A172 (cell line): Measurements from ENCODE around the gene TRIM33. TPM values are rescaled to one million over a fixed set of nuclear protein-coding genes. Genes with fewer than 3 reads are reported as not detected.

Experiments
- DNase-seq: peaks from one replicate; pipeline ENCODE4 v3.0.0-alpha.2; 2015; ENCODE audit warnings: low spot score
- total RNA-seq: library from RNA; depleted of rRNA; stranded (reverse); fragments of >200 nt; shearing (Covaris generic); gene quantifications from 2 replicates; pipeline ENCODE4 v1.2.3, GENCODE V29; 2014; rRNA removed

TRIM33 gene
- total RNA-seq, result 22.9 and 24.1 TPM in 2 replicates

DNA sequence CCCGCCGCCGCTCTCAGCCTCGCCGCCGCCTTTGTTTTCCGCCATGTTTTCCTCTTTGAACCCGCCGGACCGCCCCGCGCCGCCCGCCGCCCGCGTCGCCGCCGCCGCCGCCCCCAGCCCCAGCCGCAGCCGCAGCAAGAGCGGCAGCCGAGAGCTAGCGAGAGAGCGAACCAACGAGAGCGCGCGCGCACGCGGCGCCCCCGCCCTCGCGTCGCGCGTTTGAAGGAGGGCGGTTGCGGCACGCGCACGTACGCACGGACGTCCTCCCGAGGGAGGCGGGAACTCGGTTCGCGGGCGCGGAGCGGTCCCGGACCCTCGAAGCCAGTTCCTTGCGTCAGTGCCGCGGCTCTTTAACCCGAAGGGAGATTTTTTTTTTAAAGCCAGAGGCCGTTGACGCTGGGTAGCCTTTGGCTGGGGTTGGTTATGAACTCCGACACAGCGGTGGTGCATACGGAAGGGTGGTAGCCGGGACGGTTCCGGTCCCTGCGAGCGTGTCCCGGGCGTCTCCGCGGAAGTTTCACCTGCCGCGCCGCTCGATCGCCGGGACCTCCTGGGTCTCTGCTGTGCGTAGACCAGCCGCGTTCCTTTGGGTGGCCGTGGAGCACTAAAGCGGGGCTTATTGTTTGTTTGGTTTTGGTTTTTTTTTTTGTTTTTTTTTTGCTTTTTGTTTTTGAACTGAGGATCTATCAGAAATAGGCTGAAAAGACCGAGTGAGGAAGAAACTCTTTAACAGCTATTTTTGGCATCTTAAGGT is at the start of gene TRIM33:
TSS of gene TRIM33 (minus strand) at position 172 of the 754 bp plus-strand sequence. CDS start at position 45, 127 bp downstream.
- DNase-seq, result peak; percentile 68

DNA sequence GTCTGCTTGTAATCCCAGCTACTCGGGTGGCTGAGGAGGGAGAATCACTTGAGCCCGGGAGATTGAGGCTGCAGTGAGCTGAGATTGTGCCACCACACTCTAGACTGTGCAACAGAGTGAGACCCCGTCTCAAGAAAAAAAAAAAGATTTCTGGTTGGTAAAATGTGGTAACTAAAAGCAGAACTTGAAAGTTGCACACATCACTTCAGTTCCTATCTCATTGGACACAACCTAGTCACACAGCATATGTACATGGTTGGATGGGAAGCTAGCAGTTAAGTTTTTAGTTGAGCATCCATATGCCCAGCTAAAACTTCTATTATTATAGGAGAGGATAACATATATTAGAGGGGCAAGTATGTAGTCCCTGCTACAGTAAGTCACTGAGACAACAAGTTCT is 48.4 kb upstream of the TRIM33 start:
- no peak for DNase-seq

DNA sequence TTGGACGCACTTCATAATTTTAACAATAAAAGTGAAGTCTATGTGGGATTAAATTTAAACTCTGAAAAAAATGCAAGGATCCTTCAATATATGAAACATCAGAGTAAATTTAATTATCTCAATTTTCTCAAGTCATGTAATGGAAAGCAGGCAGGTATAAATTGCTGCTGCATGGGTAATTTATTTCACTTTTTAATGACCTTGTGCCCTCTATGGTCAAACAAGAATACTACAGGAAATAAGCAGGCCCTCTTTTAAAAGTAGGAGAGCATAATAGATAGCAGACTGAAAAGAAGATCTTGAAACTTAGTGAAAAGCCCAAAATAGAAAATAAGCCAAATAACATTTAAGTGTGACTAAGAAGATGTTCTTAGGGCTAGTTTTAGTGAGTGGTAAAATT is 47.5 kb upstream of the TRIM33 start:
- no peak for DNase-seq

DNA sequence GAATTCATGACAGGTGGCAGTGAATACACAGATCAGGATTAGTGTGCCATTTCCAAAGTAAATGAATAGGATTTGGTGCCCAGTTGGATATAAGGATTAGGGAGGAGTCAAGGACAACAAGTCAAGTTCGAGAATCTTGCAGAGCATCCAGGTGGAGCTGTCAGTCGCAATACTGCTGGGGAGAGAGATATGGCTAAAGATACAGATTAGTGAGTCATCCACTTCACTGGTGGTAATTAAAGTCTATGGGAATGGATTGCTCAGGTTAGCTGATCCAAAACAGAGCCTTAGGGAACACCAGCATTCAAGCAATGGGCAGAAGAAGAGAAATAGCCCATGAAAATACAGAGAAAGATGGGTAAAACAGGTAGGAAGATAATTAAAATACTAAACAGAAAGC is 43.6 kb upstream of the TRIM33 start:
- no peak for DNase-seq

DNA sequence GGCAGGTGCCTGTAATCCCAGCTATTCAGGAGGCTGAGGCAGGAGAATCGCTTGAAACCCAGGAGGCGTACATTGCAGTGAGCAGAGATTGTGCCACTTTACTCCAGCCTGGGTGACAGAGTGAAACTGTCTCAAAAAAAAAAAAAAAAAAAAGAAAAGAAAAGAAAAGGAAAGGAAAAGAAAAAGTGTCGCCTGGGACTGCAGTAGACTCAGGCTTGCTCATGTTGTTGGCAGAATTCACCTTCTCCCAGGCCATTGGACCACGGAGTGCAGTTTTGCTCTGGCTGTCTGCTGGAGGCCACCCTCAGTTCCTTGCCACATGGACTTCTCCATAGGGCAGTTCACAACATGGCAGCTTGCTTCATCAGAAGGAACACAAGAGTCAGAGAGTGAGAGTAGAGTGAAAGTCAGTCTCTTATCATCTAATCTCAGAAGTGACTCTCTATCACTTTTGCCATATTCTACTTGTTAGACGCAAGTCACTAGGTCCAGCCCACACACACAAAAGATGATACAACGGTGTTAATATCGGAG is 41.2 kb upstream of the TRIM33 start:
- no peak for DNase-seq

DNA sequence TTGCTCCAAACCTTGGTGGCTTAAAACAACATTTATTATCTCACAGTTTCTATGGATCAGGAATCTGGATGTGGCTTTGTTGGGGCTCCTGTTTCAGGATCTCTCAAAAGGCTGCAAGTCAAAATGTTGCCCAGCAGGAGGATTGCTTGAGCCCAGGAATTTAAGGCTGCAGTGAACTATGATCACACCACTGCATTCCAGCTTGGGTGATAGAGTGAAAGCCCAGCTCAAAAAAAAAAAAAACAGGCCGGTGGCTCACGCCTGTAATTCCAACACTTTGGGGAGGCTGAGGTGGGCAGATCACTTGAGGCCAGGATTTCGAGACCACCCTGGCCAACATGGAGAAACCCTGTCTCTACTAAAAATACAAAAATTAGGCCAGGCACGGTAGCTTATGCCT is 40.4 kb upstream of the TRIM33 start:
- no peak for DNase-seq

DNA sequence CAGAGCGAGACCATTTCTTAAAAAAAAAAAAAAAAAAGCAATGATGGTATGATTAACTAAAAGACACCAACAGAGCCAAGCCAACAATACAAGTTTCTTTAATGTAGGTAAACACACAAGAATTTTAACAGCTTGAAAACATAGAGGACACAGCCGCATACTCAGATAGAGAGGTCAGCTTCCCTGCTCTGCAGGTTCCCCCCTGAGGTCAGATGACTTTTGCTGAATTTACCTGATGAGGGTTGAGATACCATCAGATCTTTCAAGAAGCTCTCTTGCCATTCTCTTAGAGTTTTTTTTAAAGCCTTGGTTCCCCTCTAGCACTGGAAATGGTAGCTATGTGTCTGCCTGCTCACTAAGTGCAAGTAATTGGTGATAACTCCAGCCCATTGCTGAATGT is 39.3 kb upstream of the TRIM33 start:
- no peak for DNase-seq

DNA sequence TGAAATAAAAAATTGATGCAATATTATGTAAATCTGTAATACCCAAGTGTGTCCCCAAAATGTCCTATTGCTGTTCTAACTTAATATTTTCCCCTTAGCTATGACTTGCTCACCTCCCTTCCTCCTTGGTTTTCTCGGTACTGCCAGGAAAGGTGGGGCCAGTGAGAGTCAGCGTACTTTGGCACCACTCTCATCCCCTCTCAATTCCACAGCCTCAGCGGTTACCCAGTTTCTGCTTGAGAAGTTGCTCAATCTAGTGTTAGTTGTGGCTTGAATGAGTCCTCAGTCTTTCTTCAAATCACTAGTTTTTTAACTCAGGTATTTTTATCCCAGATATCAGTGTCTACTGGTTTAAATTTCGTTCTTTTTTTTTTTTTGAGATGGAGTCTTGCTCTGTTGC is 38.1 kb upstream of the TRIM33 start:
- no peak for DNase-seq

DNA sequence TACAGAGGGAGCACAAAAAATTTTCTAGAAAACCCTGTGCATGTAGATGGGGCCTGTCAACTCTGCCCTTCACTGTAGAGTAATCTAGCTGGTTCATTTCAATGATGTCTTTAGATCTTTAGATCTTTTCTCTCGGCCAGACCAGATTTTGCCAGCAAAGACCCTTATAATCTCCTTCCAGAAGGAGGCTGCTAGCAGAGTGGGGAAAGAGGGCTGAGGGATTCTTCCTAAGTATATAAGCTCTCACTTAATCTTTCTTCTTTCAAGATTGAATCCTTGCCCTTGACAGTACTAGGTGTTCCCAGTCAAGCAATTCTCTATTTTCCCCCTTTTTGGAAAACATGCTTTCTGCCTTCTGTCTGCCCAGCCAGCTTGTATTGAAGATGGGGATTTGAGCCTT is 36.1 kb upstream of the TRIM33 start:
- no peak for DNase-seq

DNA sequence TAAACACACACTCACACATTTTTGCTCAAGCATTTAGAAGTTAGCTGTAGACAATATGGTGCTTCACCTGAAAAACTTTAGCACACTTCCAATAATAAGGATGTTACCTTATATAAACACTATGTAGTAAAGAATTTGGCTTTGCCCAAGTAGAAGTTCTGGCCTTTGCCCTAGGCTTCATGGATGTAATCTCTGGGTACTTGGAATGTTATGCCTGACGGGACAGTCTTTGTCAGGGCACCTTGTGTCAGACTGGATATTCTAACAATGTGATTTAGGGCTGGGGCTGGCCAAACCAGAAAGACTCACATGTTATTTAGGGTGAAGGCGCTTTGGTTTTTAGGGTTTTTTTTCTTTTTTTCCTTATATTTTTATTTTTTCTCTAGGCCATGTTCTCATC is 34.8 kb upstream of the TRIM33 start:
- no peak for DNase-seq

DNA sequence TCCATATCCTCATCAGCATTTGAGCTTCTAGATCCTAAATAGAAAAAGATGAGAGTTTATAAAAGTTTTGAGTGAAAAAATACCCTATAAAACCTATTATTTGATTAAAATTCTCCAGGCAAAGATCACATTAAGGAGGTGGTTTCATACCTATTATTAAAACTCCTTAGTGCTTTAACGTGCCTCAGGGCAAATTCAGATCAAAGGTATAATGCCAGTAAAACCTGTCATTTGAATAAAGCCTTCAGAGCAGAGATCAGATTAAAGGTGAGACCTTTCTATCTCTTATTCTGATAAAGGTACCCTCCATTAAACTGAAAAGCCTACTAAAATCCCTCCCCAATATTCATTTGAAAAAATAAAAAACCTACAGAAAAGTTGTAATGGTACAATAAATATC is 34.3 kb upstream of the TRIM33 start:
- DNase-seq, result no peak

DNA sequence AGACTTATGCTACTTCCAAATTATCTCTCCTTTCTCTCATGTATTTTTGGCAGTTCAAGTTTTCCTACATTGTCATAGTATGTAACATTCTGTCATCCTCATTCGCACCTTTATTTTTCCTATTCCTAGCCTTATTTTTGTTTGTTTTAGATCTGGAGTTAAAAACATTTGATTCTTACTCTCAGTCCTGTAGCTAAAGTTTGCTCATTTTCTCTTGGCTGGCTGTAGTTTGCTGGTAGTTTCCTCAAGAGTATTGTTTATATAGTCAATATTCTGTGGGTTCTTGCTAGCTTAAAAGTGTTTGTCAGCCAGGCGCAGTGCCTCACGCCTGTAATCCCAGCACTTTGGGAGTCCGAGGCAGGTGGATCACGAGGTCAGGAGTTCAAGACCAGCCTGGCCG is 29.8 kb upstream of the TRIM33 start:
- DNase-seq, result no peak

DNA sequence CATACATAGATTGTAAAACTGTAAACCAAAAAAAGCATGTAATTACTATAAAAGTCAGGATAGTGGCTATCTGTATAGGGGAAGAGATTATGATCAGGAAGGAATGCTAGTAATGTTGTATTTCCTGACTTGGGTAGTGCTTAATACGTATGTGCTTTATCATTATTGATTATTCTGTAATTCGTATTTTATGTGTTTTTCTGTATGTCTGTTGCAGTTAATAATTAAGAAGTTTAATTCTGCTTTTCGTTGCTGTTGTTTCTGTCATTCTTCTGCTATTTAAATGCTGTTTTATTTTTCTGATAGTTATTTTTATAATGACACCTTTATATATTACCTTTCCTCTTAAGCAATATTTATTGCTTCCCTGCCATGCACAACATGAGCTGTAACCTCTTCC is 29.3 kb upstream of the TRIM33 start:
- no peak for DNase-seq

DNA sequence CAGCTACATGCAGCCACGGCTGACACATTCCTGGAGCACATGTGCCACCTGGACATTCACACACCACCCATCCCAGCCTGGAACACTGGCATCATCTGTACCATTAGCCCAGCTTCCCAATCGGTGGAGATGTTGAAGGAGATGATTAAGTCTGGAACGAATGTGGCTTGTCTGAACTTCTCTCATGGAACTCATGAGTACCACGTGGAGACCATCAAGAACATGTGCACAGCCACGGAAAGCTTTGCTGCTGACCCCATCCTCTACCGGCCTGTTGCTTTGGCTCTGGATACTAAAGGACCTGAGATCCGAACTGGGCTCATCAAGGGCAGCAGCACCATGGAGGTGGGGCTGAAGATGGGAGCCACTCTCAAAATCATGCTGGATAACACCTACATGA is 25.0 kb upstream of the TRIM33 start:
- no peak for DNase-seq

DNA sequence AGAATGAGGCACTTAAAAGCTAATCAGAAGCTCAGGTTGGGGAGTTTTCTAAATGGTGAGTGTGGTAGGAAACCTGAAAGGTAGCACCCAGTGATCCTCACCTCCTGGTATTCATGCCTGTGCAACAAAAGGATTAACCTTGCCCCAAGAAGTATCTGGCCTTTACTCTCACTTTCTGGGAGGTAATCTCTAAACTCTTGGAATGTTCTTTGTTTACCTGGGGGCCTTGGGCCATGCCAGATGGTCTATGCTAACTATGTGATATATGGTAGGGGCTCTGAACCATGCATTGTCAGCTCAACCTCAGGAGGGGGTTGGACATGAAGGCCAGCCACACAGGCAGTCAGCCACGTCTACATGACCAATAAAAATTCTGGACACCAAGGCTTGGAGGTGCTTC is 24.4 kb upstream of the TRIM33 start:
- no peak for DNase-seq

DNA sequence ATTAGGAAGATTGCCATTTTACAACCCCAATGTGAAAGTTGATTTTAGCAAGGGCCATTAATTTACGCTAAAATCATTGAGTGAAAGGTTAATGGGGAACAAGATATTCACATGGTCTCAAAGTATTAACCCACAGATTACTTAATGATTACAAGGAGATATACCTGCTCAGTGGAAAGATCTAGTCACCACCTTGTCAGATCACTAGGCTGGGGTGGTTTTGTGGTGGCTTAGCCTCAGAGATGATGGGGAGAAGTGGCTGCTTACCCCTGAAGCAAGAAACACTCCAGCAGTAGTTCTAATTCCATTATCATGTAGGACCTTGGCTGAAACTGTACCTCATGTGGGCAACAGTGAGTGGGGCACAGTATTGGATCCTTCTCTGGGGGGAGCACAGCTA is 20.1 kb upstream of the TRIM33 start:
- DNase-seq, result no peak

DNA sequence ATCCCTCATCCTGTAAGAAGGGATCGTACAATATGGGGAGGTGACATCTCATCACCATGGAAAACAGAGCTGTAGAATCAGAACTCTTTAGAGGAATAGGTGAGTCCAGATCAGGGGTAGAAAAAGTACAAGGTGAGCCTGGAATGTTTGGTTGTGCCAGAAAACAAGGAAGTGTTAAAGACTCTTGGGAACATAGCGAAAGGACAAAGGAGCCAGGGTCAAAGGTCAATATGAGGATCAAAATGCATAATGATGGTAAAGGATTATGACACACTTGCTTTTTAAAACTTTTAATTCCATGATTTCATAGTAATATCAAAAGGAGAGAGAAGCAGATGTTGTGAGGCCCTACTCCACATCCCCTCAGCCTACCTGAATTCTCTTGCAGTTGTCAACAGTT is 19.2 kb upstream of the TRIM33 start:
- no peak for DNase-seq

DNA sequence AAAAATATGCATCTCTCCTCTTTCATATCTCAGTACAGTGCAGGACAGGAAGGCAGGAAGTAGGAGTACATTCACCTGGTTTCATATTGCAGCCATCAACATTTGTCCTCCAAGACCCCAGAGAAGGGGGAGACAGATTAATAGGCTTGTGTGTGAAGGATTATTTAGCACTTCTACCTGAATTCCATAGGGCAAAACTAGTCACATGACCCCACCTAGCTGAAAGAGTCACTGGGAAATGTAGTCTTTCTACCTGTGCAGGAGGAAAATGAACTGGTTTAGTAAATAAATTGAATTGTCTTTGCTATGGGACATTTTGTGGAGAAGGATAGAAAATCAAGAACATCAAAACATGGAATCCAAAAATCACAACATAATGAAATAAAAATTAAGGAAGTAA is 13.9 kb upstream of the TRIM33 start:
- no peak for DNase-seq

DNA sequence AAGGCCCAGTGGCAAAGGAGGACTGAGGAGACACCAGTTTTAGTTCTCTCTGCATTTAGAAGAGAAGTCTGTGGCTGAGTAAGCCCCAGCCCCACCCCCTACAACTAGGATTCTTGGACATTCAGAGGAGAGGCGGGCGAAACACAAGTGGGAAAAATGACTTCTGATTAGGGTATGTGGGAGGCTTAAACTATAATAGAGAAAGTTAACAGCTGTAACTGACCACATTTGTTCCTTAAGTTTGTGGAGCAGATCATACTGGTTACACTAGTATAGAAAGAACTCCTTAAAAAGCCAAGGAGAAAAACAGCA is 11.2 kb upstream of the TRIM33 start:
- no peak for DNase-seq

DNA sequence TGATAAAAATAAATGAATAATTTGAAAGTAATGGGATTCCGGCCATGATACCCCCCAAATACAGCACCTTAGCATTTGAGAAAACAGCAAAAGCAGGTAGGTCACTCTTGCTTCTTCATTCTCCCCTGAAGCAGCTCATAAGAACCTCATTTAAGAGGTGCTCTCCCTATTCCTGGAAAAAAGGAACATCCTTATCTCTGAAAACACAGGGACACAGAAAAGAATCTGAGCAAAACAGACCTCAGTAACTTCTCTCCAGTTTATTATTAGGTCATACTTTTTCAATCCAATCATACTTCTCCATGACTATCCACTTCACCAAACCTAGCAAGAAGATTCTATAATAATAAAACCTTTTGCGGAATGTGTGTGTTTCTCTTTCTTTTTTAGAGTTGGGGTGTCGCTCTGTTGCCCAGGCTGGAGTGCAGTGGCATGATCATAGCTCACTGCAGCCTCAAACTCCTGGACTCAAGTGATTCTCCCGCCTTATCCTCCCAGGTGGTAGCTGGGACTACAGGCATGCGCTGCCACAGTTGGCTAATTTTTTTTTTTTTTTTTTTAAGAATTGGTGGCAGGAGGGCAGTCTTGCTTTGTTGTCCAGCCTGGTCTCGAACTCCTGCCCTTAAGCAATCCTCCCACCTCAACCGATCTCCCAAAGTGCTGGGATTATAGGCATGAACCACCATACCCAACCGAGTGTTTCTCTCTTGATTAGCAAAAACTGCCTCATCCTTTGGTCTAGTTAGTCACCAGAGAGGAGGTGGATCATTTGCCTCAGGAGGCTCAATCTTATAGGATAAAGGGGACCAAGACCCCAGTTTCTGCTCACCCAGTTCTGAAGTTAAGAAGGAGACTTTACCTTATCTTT is 10.6 kb upstream of the TRIM33 start:
- DNase-seq, result no peak

DNA sequence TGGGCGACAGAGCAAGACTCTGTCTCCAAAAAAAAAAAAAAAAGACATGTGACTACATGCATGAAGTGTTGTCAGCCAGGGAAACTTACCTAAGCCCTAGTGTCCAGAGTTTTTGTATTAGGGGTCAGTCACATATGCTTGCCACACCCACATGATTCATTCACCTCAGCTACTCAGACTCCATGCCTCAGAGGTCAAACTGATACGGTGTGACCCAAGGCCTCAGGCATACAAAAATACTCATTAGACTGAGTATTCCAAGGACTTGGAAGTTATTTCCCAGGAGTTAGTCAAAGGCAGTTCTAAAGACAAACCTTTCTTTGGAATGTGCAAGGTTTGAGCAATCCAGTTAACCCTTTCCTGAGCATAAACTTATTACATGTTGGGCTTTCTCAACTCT is 6.3 kb upstream of the TRIM33 start:
- DNase-seq, result peak; percentile 49

DNA sequence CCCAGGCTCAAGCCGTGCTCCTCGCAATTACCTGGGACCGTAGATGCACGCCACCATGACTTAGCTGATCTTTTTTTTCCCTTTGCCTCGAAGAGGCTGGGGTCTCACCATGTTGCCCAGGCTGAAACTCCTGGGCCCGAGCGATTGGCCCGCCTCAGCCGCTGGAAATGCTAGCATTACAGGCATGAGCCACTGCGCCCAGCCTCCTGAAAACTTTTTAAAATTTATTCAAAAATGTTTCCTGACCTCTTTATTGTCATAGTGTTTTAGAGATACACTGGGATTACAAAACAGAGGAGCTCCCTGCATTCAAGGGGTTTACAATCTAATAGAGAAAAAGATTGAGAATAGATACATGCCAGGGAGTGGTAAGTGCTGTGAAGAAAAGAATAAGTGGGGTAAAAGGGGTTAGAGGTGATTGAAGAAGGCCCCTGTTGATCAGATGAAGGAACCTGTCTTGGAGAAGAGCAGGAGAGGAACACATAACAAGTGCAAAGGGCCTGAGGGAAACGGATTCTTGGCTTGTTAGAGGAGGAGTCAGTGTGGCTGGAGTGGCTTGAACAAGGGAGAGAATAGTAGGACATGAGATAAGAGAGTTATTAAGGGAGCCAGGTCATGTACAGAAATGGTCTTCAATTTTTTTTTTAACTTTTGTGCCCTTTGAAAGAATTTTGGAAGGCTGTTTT is 1.7 kb upstream of the TRIM33 start:
- no peak for DNase-seq
